Mesodermal cell (in vitro differentiated cells): Measurements from ENCODE around the gene BCL6.

Source experiments
- H3K27ac ChIP-seq: 2 replicates; pipeline ENCODE4 v1.7.0; 2013; ENCODE audit warnings: mild to moderate bottlenecking, low read depth, low read length, moderate library complexity; ENCODE audit not compliant: severe bottlenecking
- H3K36me3 ChIP-seq: 2 replicates; pipeline ENCODE4 v1.7.1; 2013; ENCODE audit warnings: mild to moderate bottlenecking, low read length, moderate library complexity; ENCODE audit not compliant: control insufficient read depth, insufficient read depth
- H3K4me1 ChIP-seq: one replicate; pipeline ENCODE4 v1.7.1; 2013; ENCODE audit warnings: mild to moderate bottlenecking, low read length; ENCODE audit not compliant: insufficient read depth, control insufficient read depth, poor library complexity, severe bottlenecking
- H3K4me3 ChIP-seq: 2 replicates; pipeline ENCODE4 v1.7.0; 2013; ENCODE audit warnings: low read length, control low read depth, mild to moderate bottlenecking; ENCODE audit not compliant: insufficient read depth, poor library complexity, severe bottlenecking; ENCODE audit errors: extremely low read depth
- H3K9me3 ChIP-seq: 2 replicates; pipeline ENCODE4 v1.7.1; 2013; ENCODE audit warnings: mild to moderate bottlenecking, low read length, moderate library complexity; ENCODE audit not compliant: control insufficient read depth
- WGBS, 2 experiments: methylation state at CpG; one replicate each; pipeline ENCODE4 v1.1.5; 2013; ENCODE audit warnings: missing lambda C conversion rate in 2 of 2; ENCODE audit not compliant: insufficient coverage in 2 of 2; 5-methylcytosine and 5-hydroxymethylcytosine counted together

BCL6 gene

DNA sequence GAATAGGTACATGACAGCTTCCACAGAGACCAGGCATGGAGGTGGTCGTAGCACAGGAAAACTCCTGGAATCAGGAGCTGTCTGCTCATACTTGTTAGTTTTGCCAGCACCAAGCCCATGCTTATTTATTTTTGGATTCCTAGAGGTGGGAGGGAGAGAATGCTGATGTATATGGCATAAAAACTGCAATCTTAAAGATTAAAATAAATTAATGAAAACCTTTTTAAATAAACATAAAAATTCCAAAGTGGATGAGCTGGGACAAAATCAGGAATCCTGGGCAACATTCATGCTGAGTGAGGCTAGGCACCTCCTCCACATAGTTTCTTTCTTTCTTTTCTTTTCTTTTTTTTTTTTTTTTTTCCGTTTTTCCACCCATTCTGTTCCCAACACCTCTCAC is 14.3 kb upstream of the BCL6 start:
- no peak overlapping the region for H3K4me3 ChIP-seq
- no peaks in the 10 kb centered on the region for H3K9me3 ChIP-seq
- peaks cover 6% of the 10 kb centered on the region for H3K4me1 ChIP-seq
- 100% methylated on average over 1 of the region's 2 CpGs for WGBS, 2 experiments
- no peak overlapping the region for H3K27ac ChIP-seq
- H3K36me3 ChIP-seq: no peaks in the 10 kb centered on the region

DNA sequence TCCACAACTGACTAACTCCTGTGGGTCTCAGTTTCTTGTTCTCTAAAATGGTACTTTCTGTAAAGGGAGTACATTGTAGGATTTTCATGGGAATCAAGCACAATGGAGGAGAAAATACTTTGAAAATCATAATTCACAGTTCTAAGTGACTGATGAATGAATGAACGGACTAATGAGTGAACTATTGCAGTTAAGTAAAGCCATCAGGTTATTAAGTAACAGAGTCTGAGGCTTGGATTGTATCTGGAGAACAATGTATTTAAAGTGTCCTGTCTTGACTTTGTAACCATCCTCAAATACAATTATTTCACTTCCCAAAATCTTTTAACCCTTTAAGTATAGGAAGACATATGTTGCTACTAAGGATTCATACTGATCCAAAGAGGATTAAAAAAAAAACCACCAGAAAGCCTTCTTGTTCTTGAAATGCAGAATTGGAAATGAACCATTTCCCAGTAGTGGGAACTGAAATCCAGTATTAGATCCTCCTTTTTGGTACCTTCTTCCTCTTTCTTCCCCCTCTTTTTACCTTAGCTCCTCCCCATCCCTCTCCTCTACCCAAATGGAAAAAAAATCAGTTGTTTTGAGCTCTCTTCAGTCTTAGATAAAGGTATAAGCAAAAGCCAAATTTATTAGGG is 13.2 kb upstream of the BCL6 start:
- WGBS, 2 experiments: 100% methylated on average over 1 of the region's 1 CpG; no CpG with 5 or more reads in 1 of the 2 experiments
- Histone ChIP-seq H3K4me1 (peaks cover 5% of the 10 kb centered on the region), H3K4me3 (no peak overlapping the region), H3K27ac (no peak overlapping the region), H3K36me3 (no peaks in the 10 kb centered on the region), H3K9me3 (no peaks in the 10 kb centered on the region)

GRCh38 chr3:187753516-187753915 is 8.2 kb upstream of the BCL6 start:
- H3K27ac ChIP-seq: no peak overlapping the region
- WGBS, 2 experiments: 86% methylated on average over 1 of the region's 4 CpGs; no CpG with 5 or more reads in 1 of the 2 experiments
- peaks cover 10% of the 10 kb centered on the region for H3K4me1 ChIP-seq
- H3K9me3 ChIP-seq: no peaks in the 10 kb centered on the region
- H3K36me3 ChIP-seq: no peaks in the 10 kb centered on the region
- H3K4me3 ChIP-seq: no peak overlapping the region

GRCh38 chr3:187750513-187751123 is 5.3 kb upstream of the BCL6 start:
- 67% methylated on average over 1 of the region's 11 CpGs; no CpG with 5 or more reads in 1 of the 2 experiments for WGBS, 2 experiments
- peaks cover 17% of the 10 kb centered on the region for H3K4me1 ChIP-seq
- H3K27ac ChIP-seq: no peak overlapping the region
- no peaks in the 10 kb centered on the region for H3K9me3 ChIP-seq
- H3K4me3 ChIP-seq: no peak overlapping the region
- no peaks in the 10 kb centered on the region for H3K36me3 ChIP-seq

DNA sequence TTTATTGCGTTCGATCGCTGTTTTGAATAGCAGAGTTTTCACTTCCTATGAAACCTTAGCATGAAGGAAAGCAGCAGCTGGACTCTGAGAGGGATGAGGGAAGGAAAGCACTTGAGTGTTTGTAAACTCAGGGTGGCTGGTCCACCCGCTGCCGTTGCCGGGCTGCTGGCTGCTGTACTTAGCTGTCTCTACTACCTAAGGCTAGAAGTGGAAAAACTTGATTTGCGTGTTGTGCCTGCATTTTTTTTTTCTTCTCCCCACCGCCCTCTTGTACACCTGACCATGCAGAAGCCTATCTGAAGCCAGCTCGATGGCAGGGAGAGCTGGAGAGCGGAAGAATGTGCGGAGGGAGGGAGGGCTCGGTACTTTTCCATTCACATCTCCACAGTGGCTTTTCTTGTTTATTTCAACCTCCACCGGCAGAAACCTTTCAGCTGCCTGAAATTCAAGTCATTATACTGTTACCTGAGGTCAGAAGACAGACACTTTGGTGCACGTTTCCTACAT is 4.8 kb upstream of the BCL6 start:
- 42 to 89% methylated on average over 3 to 8 of the region's 14 CpGs for WGBS, 2 experiments
- H3K36me3 ChIP-seq: no peaks in the 10 kb centered on the region
- no peaks in the 10 kb centered on the region for H3K9me3 ChIP-seq
- peaks cover 17% of the 10 kb centered on the region for H3K4me1 ChIP-seq
- no peak overlapping the region for H3K4me3 ChIP-seq
- peak overlapping the region; percentile 43 for H3K27ac ChIP-seq

GRCh38 chr3:187748050-187748481 is 2.8 kb upstream of the BCL6 start:
- H3K36me3 ChIP-seq: no peaks in the 10 kb centered on the region
- peaks cover 17% of the 10 kb centered on the region for H3K4me1 ChIP-seq
- no peak overlapping the region for H3K27ac ChIP-seq
- 0 to 10% methylated on average over 1 to 2 of the region's 2 CpGs for WGBS, 2 experiments
- no peak overlapping the region for H3K4me3 ChIP-seq
- H3K9me3 ChIP-seq: no peaks in the 10 kb centered on the region

- 89 to 100% methylated on average over 1 to 3 of the region's 5 CpGs for WGBS, 2 experiments
- H3K9me3 ChIP-seq: no peaks in the 10 kb centered on the region
Measured at GRCh38 chr3:187747506-187747905, 2.2 kb upstream of the BCL6 start.

GRCh38 chr3:187746442-187747281 is 1.4 kb upstream of the BCL6 start:
- H3K4me1 ChIP-seq: peaks cover 24% of the 10 kb centered on the region
- H3K36me3 ChIP-seq: no peaks in the 10 kb centered on the region
- WGBS, 2 experiments: 4% methylated on average over 3 of the region's 10 CpGs; no CpG with 5 or more reads in 1 of the 2 experiments
- peak overlapping the region; percentile 100 for H3K27ac ChIP-seq
- peak overlapping the region; percentile 66 for H3K4me3 ChIP-seq
- no peaks in the 10 kb centered on the region for H3K9me3 ChIP-seq

More at GRCh38 chr3:187747506-187747905, 2.2 kb upstream of the BCL6 start:
- Histone ChIP-seq H3K27ac (peak overlapping the region; percentile 11), H3K36me3 (no peaks in the 10 kb centered on the region), H3K4me3 (no peak overlapping the region), H3K4me1 (peaks cover 20% of the 10 kb centered on the region)

GRCh38 chr3:187746059-187746441 is 782 bp upstream of the BCL6 start:
- Histone ChIP-seq H3K9me3 (no peaks in the 10 kb centered on the region), H3K4me1 (peaks cover 24% of the 10 kb centered on the region), H3K27ac (peak overlapping the region; percentile 100), H3K4me3 (peak overlapping the region; percentile 66), H3K36me3 (no peaks in the 10 kb centered on the region)
- WGBS, 2 experiments: no CpG with 5 or more reads among the region's 6 CpGs

DNA sequence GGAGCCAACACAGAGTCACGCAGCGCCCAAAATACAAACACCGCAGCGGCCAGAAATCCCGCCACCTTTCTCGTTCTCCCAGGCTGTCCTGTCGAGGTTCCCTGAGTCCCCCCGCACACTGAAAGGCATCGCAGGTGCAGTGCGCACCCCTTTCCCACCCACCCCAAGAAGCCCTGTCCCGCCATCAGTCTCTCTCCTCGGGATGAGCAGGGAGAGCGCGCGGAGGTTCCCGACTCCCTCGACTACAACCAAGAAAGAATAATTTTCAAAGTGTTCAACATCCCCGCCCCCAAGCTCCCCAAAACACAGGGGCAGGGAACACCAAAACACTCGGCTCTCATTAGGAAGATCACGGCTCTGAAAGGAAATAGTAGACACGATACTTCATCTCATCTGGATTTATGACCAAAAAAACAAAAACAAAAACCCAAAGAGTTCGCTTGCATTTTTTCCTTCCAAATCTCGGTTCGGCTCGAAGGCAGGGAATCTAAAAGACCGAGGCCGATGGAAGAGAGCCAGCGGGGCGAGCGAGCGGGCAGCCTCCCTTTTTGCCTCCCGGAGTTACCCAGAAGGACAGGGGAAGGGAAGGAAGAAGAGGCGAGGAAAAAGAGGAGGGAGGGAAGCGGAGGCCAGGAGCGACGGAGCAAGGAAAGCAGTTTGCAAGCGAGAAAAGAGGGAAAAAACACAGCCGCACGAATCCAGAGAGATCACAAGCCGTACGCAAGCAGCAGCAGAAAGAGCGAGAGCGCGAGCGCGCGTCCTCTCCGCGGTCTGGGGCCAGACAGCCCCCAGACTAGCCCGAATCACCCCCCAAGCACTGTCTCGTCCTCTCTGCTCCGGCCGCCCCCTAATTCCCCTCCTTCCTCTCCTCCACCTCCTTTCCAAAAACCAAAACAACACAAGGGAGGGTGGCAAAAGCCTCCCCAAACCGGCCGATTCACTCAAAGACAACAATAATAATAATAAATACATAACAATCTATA is 808 bp downstream of the BCL6 start:
- 0% methylated on average over 26 to 45 of the region's 55 CpGs for WGBS, 2 experiments
- no peaks in the 10 kb centered on the region for H3K36me3 ChIP-seq
- no peaks in the 10 kb centered on the region for H3K9me3 ChIP-seq
- peaks cover 23% of the 10 kb centered on the region for H3K4me1 ChIP-seq
- H3K27ac ChIP-seq: peak overlapping the region; percentile 100
- peak overlapping the region; percentile 66 for H3K4me3 ChIP-seq
